Thyroid gland (tissue), 4 donors: Measurements from ENCODE around the gene EXOSC9.

Experiments
- CTCF ChIP-seq, 6 experiments: fragments of 200-600 bp in 3 of 6; fragments of 450-650 bp in 3 of 6; sonication (generic) in 3 of 6; IDR thresholded peaks; one replicate each; pipeline ENCODE4 v1.5.1; 2016 to 2019; ENCODE audit warnings: antibody characterized with exemption in 6 of 6, mild to moderate bottlenecking in 2 of 6, inconsistent platforms in 1 of 6, moderate library complexity in 1 of 6
- POLR2A ChIP-seq, 2 donors: fragments of 450-650 bp; IDR thresholded peaks; one replicate each; pipeline ENCODE4 v1.6.1; 2017; ENCODE audit warnings: antibody characterized with exemption in 2 of 2, mild to moderate bottlenecking in 2 of 2, moderate library complexity in 1 of 2

GRCh38 chr4:121811122-121811521, 10.0 kb downstream of the EXOSC9 start:
- TF ChIP-seq CTCF (IDR thresholded peaks at IDR 0.05) (no peak), POLR2A (IDR thresholded peaks at IDR 0.05) (no peak)
